KBM-7 (cell line): ENCODE data around the gene MYO18B.

ENCODE experiments used
- DNase-seq: peaks from one replicate; pipeline ENCODE4 v3.0.0-alpha.2; 2015
- in situ Hi-C: fragments of 300-500 bp; cut with MboI; formaldehyde crosslinking; loops from 2 replicates; pipeline ENCODE4 v1.14.3; 2020; ENCODE audit warnings: low sequenced_read_pairs, low pct_unique_long_range_greater_than_20kb, mixed read lengths

MYO18B gene

DNA sequence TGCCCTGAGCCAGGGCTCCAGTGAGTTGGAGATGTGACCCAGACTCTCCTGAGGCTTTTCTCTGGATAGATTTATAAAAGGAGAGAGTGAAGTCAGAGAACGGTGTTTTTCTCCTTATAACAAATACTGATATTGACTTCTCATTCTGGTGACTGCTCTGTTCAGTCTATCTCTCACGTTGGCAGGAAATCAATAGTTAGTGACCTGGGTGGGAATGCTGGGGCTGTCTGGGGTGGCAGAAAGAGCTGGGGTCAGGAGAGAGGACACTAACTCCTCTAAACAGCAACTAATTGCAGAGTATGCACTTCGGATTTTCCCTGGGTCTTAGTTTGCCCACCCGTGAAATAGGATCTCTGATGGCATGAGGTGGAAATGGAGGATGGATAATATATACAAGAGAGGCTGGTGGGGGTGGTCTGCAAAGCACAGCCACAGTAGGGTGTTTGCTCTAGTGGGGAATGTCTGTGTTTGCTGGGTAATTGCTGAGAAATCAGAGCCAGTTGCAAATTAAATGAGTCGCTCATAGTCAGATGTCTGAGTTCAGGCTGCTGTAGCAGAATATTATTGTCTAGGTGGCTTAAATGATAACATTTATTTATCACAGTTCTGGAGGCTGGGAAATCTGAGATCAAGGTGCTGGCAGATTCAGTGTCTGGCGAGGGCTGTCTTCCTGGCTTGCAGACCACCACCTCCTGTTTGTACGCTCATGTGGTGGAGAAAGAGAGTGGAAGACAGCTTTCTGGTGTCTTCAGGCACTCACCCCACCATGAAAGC lies 167.8 kb downstream of the MYO18B start:
- in situ Hi-C loops, result no loop called here
- no peak for DNase-seq

DNA sequence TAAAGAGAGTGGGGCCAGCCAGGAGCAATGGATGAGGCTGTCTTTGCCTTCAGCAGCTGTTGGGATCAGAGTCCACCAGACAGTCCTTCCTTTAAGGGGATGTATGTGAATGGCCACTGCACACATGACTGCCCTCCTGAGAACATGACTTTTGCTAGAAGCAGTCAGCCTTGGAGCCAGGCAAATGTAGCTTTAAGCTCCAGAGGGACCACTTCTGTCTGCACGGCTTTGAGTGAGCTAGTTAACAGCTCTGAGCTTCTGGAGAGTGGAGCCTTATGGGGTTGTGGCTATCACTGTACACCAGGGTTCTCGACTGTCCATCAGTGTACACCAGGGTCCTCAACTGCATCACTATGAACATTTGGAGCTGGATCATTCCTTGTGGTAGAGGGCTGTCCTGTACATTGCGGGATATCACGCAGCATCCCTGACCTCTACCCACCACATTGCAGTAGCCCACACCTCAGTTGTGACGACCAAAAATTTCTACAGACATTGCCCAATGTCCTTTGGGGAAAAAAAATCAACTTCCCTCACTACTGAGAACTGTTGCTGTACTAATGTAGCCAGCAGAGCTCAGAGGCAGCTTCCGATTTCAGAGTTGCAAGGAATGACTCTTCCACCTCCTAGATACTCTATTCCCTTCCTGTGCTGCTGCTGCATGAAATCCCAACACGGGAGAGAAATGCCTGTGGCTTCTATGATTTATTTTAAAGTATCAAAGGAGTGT lies 169.4 kb downstream of the MYO18B start:
- DNase-seq, result no peak
- in situ Hi-C loops, result no loop called here

- in situ Hi-C loops, result no loop called here
- no peak for DNase-seq
Measured at GRCh38 chr22:25919452-25919851, 177.5 kb downstream of the MYO18B start.

- DNase-seq, result no peak
- in situ Hi-C loops, result no loop called here
Measured at GRCh38 chr22:25922141-25922540, 180.2 kb downstream of the MYO18B start.

DNA sequence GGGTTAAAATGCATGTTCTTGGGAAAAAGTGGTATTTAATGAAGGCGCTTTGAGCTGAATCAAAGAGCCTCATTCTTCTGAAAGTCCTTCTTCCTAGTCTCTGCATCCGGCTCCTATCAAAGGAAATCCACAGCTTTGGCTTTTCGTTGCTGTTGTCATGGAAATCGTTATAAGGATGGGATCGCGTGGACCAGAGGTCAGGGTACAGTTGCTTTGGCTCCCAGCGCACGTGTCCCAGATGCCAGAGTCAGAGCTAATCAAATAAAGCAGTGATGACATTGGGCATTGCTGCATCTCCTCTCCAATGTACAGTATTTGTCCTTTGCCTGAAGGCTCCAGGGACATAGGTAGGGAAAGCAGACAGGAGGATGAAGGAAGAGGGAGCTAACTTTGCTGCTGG lies 181.9 kb downstream of the MYO18B start:
- in situ Hi-C loops, result no loop called here
- no peak for DNase-seq

DNA sequence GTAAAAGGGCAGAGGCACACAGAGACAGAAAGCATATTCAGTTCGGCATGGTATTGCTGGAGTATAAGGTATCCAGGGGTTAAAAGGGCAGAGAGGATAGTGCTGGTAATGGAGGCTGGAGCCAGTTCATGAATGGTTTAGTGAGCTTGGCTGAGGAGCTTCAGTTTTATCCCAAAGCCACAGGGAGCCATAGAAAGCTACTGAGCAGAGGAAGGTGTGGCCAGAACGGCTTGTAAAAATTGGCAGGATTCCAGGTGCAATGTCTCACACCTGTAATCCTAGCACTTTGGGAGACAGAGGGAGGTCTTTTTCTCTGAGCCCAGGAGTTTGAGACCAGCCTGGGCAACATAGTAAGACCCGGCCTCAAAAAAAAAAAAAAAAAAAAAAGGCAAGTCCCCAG lies 186.1 kb downstream of the MYO18B start:
- in situ Hi-C loops, result no loop called here
- DNase-seq, result no peak

GRCh38 chr22:25929321-25929878 lies 187.4 kb downstream of the MYO18B start:
- DNase-seq, result no peak
- in situ Hi-C loops, result no loop called here

- no peak for DNase-seq
- in situ Hi-C loops, result no loop called here
Measured at GRCh38 chr22:25930083-25930482, 188.1 kb downstream of the MYO18B start.

DNA sequence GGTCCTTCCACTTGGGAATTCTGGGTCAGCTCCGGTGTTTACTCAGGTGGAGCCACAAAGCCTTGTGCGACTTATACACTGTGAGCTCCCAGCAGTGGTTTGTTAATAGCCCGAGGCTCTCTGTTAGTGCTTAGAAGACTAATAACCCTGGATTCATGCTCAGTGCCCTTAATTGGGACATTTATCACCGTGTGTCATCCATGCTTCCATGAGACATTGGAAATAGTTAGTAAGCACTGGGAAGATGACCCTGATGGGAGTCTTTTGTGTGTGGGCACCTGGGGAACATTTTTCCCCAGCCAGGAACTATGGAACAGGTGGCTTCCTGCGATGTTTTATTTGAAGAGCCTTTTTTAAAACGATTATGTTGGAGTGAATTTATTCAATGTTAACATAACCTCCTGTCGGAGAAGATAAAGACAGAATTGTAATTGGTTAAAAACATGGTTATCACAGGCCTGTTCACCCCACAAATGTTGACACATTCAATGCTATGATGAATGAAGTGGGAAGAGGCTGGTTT lies 188.9 kb downstream of the MYO18B start:
- in situ Hi-C loops, result no loop called here
- DNase-seq, result no peak

GRCh38 chr22:25933158-25933788 lies 191.3 kb downstream of the MYO18B start:
- DNase-seq, result no peak
- in situ Hi-C loops, result no loop called here

- in situ Hi-C loops, result no loop called here
- no peak for DNase-seq
Measured at GRCh38 chr22:25935266-25936058, 193.5 kb downstream of the MYO18B start.

GRCh38 chr22:25938151-25938550 lies 196.2 kb downstream of the MYO18B start:
- in situ Hi-C loops, result no loop called here
- DNase-seq, result no peak

DNA sequence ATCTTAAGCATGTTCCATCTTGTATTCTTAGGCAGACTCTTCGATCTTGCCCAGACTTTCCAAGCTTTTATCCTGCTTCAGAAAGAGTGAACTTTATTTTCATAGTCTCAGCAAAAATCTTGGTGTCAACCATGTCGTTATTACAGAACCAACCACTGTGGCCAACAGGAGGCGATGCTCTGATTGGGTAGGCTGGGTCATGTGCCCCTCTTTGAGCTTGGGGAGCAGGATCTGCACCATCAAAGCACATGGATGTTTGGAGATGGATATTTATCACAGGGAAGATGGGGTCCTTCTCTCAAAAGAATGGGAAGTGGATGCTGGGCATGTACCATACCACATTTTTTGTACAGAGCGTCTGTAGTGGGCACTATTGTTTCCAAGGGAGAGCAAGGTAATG lies 197.4 kb downstream of the MYO18B start:
- in situ Hi-C loops, result no loop called here
- no peak for DNase-seq

GRCh38 chr22:25940479-25940878 lies 198.5 kb downstream of the MYO18B start:
- no peak for DNase-seq
- in situ Hi-C loops, result no loop called here

DNA sequence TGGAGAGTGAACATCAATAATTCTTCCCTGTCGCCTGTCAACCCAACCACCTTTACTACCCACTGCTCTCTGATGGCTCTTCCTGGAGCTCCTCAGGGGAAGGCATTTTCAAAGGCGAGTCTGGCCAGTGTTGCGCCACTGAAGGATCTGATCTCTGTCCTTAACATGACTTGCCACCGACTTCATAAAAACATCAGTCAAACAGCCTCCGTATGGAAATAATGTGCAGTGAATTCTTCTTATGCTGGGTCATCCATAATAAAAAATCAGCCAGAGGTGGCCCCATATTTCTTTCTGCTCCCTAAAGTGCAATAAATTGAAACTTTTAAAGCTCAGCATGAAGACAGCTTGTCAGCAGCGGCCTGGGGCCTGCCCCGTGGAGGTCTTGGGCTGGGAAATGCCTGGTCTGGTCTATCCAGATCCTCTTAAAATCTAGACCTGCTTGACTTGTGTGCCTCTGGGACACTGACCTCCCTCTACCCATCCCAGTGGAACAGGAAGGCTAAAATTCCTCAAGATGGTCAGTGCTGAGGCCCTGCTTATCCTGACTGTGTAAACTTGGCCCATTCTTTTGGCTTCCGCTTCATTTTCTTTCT lies 199.5 kb downstream of the MYO18B start:
- in situ Hi-C loops, result no loop called here
- no peak for DNase-seq

DNA sequence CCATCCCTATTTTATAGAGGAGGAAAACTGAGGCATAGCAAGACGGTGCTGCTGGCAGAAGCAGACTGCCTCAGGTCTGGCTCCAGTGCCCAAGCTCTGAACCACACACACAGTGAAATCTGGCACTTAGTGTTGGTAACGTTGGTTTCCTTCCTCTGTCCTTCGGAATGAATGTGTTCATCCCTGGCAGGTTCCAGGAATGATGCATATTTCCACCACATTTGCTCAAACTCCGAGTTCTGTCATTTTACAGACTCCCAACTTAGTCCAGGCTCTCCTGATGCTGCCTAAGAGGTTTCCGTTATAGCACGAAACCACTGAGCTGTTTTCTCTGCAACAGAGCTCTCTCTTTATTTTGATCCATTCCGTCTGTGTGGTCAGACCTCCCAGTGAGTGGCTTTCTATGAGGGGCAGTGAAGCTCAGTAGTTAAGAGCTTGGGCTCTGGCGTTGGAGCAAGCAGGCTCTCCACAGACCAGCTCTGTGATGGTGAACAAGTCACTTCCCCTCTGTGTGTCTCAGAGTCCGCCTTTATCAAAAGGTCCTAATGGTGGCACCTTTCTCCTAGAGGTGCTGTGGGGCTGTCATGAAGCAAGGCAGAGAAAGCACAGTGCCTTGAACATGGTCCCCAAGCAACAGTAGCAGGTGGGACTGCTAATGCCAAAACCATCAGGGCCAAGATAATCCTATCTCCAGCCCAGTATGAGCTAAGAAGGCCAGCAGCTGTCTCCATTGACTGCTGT lies 200.3 kb downstream of the MYO18B start:
- in situ Hi-C loops, result no loop called here
- DNase-seq, result no peak

GRCh38 chr22:25942856-25943411 lies 200.9 kb downstream of the MYO18B start:
- no peak for DNase-seq
- in situ Hi-C loops, result no loop called here

DNA sequence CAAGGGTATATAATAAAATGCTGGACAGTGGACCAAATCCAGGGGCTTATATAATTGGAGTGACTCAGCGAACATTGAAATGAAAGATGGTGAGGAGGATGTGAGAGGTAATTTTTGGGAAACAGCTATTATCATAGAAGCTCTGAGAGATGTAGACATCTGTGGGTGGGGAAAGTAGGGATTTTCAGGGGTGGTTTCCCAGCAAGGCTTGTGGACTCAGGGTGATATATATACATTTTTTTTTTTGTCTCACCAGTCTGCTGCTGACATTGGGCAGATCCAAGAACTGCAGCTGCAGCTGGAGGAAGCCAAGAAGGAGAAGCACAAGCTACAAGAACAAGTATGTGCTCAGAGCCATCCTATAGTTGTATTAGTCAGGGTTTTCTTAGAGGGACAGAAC lies 208.1 kb downstream of the MYO18B start:
- DNase-seq, result no peak
- in situ Hi-C loops, result no loop called here
